WTC11 (cell line): ENCODE results near the gene TCAF1. TPM values are rescaled to one million over a fixed set of nuclear protein-coding genes. Genes with fewer than 3 reads are reported as not detected.

Experiments
- ATAC-seq: fragments of 200-7000 bp; cut with Tn5 transposase; 2 replicates; pipeline ENCODE4 v1.10.0; 2021; ENCODE audit warnings: mild to moderate bottlenecking, moderate library complexity
- CTCF ChIA-PET: fragments of 300-600 bp; sonication (Branson Sonifier 250); formaldehyde crosslinking; loops from one replicate; lab custom pipeline; 2021; ENCODE audit warnings: antibody characterized with exemption; lab: Charles Lee
- POLR2A ChIA-PET: fragments of 350-600 bp; sonication (Branson Sonifier 250); formaldehyde crosslinking; loops from one replicate; lab custom pipeline; 2021; ENCODE audit warnings: antibody characterized with exemption; lab: Charles Lee
- DNase-seq: peaks from one replicate; pipeline ENCODE4 v3.0.0; 2021; ENCODE audit warnings: low spot score
- H3K27ac Mint-ChIP-seq: 2 replicates; pipeline ENCODE4 v1.8.0; 2021; ENCODE audit warnings: mixed read lengths
- H3K27me3 Mint-ChIP-seq: 2 replicates; pipeline ENCODE4 v1.8.0; 2021; ENCODE audit warnings: low read depth, mild to moderate bottlenecking, moderate library complexity, mixed read lengths
- H3K36me3 Mint-ChIP-seq: 2 replicates; pipeline ENCODE4 v1.8.0; 2021; ENCODE audit warnings: mixed read lengths
- H3K4me1 Mint-ChIP-seq: 2 replicates; pipeline ENCODE4 v1.8.0; 2022; ENCODE audit warnings: mixed read lengths
- H3K4me3 Mint-ChIP-seq: 2 replicates; pipeline ENCODE4 v1.8.0; 2021; ENCODE audit warnings: mild to moderate bottlenecking, moderate library complexity, mixed read lengths
- H3K9me3 Mint-ChIP-seq: 2 replicates; pipeline ENCODE4 v1.8.0; 2021; ENCODE audit warnings: mixed read lengths
- CREM ChIP-seq: sonication (generic); formaldehyde crosslinking; IDR thresholded peaks from 2 replicates; pipeline ENCODE4 v1.8.1; 2022; ENCODE audit warnings: mild to moderate bottlenecking, missing genetic modification reagents, moderate library complexity
- GRHL2 ChIP-seq: fragments of 250-450 bp; sonication (Bioruptor Pico); IDR thresholded peaks from 2 replicates; pipeline ENCODE4 v1.8.0; 2022; ENCODE audit warnings: mild to moderate bottlenecking, moderate library complexity; ENCODE audit not compliant: insufficient replicate concordance, severe bottlenecking
- GTF2I ChIP-seq: fragments of 250-450 bp; sonication (Bioruptor Pico); conservative IDR thresholded peaks from 2 replicates; pipeline ENCODE4 v1.4.0; 2021; ENCODE audit warnings: mild to moderate bottlenecking
- NFE2L1 ChIP-seq: sonication (generic); formaldehyde crosslinking; IDR thresholded peaks from 2 replicates; pipeline ENCODE4 v1.8.1; 2023; ENCODE audit warnings: missing genetic modification reagents
- OVOL2 ChIP-seq: fragments of 250-450 bp; sonication (Bioruptor Pico); IDR thresholded peaks from 2 replicates; pipeline ENCODE4 v1.9.0; 2021; ENCODE audit warnings: mild to moderate bottlenecking, borderline replicate concordance
- SMAD3 ChIP-seq: sonication (generic); formaldehyde crosslinking; IDR thresholded peaks from 2 replicates; pipeline ENCODE4 v1.8.0; 2022; ENCODE audit warnings: missing genetic modification reagents, mild to moderate bottlenecking, borderline replicate concordance
- ZNF219 ChIP-seq: sonication (generic); formaldehyde crosslinking; IDR thresholded peaks from 2 replicates; pipeline ENCODE4 v1.8.0; 2023; ENCODE audit warnings: missing genetic modification reagents, mild to moderate bottlenecking, borderline replicate concordance
- ZNF232 ChIP-seq: sonication (generic); formaldehyde crosslinking; IDR thresholded peaks from 2 replicates; pipeline ENCODE4 v1.8.0; 2022; ENCODE audit warnings: mild to moderate bottlenecking, missing genetic modification reagents
- total RNA-seq: library from RNA; stranded (reverse); gene quantifications from 3 replicates; pipeline ENCODE4 v1.2.3, GENCODE V29; 2021
- TF ChIP-seq, protein P1 (sequence below): fragments of 250-450 bp; sonication (Bioruptor Pico); IDR thresholded peaks from 2 replicates; pipeline ENCODE4 v1.9.0; 2021; ENCODE audit warnings: mild to moderate bottlenecking
- TF ChIP-seq, protein P2 (sequence below): fragments of 250-450 bp; sonication (Bioruptor Pico); IDR thresholded peaks from 2 replicates; pipeline ENCODE4 v1.9.0; 2021; ENCODE audit warnings: mild to moderate bottlenecking
- TF ChIP-seq, protein P3 (sequence below): fragments of 250-450 bp; sonication (Bioruptor Pico); IDR thresholded peaks from 2 replicates; pipeline ENCODE4 v1.9.0; 2021; ENCODE audit warnings: mild to moderate bottlenecking, borderline replicate concordance
- TF ChIP-seq, protein P4 (sequence below): fragments of 250-450 bp; sonication (Bioruptor Pico); IDR thresholded peaks from 2 replicates; pipeline ENCODE4 v2.1.2; 2022; ENCODE audit warnings: mild to moderate bottlenecking, moderate library complexity
- TF ChIP-seq, protein P5 (sequence below): fragments of 250-450 bp; sonication (Bioruptor Pico); IDR thresholded peaks from 2 replicates; pipeline ENCODE4 v1.9.0; 2021; ENCODE audit warnings: moderate library complexity, mild to moderate bottlenecking, inconsistent platforms, borderline replicate concordance

Gene TCAF1
- total RNA-seq, 1 experiment from 2014 or later: 52.7 TPM

DNA sequence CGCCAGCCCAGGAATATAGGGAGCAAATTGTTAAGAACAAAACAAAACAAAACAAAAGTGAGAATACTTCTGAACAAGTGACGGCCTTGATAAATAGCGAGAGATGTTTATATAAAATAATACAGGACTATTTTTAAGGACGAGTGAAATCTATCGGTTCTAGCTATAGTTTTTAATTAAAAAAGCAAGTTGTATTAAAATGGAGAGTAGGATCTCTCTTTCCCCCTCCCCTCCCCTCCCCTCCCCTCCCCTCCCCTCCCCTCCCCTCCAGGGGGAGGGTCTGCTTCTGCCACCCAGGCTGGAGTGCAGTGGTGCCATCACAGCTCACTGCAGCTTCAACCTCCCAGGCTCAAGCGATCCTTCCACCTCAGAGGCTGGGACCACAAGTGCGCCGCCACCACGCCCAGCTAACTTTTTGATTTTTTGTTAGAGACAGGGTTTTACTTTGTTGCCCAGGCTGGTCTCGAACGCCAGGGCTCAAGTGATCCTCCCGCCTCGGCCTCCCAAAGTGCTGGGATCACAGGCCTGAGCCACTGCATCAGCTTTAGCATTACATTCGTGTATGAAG, 440 bp upstream of the TCAF1 start:
- peak; percentile 11 for ATAC-seq
- ChIA-PET POLR2A (interaction anchor here (0.7 to 3.6 kb wide), 5 partner anchors 10 to 1443 kb away, joined by 3 to 46 read pairs (median 15); no protein-coding TSS in a partner anchor), CTCF (interaction anchor here (0.7 to 5.2 kb wide), 12 partner anchors 10 to 1424 kb away, joined by 3 to 52 read pairs (median 5); no protein-coding TSS in a partner anchor)
- H3K4me3 Mint-ChIP-seq: peak overlapping the region; percentile 95
- TF ChIP-seq OVOL2 (CRISPR knock-in tag): no peak
- TF ChIP-seq, protein P1, sequence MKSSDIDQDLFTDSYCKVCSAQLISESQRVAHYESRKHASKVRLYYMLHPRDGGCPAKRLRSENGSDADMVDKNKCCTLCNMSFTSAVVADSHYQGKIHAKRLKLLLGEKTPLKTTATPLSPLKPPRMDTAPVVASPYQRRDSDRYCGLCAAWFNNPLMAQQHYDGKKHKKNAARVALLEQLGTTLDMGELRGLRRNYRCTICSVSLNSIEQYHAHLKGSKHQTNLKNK (CRISPR knock-in tag): no peak
- TF ChIP-seq, protein P2, sequence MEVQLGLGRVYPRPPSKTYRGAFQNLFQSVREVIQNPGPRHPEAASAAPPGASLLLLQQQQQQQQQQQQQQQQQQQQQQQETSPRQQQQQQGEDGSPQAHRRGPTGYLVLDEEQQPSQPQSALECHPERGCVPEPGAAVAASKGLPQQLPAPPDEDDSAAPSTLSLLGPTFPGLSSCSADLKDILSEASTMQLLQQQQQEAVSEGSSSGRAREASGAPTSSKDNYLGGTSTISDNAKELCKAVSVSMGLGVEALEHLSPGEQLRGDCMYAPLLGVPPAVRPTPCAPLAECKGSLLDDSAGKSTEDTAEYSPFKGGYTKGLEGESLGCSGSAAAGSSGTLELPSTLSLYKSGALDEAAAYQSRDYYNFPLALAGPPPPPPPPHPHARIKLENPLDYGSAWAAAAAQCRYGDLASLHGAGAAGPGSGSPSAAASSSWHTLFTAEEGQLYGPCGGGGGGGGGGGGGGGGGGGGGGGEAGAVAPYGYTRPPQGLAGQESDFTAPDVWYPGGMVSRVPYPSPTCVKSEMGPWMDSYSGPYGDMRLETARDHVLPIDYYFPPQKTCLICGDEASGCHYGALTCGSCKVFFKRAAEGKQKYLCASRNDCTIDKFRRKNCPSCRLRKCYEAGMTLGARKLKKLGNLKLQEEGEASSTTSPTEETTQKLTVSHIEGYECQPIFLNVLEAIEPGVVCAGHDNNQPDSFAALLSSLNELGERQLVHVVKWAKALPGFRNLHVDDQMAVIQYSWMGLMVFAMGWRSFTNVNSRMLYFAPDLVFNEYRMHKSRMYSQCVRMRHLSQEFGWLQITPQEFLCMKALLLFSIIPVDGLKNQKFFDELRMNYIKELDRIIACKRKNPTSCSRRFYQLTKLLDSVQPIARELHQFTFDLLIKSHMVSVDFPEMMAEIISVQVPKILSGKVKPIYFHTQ (CRISPR knock-in tag): no peak
- no peak for TF ChIP-seq NFE2L1 (CRISPR knock-in tag)
- TF ChIP-seq ZNF219: no peak
- TF ChIP-seq, protein P3, sequence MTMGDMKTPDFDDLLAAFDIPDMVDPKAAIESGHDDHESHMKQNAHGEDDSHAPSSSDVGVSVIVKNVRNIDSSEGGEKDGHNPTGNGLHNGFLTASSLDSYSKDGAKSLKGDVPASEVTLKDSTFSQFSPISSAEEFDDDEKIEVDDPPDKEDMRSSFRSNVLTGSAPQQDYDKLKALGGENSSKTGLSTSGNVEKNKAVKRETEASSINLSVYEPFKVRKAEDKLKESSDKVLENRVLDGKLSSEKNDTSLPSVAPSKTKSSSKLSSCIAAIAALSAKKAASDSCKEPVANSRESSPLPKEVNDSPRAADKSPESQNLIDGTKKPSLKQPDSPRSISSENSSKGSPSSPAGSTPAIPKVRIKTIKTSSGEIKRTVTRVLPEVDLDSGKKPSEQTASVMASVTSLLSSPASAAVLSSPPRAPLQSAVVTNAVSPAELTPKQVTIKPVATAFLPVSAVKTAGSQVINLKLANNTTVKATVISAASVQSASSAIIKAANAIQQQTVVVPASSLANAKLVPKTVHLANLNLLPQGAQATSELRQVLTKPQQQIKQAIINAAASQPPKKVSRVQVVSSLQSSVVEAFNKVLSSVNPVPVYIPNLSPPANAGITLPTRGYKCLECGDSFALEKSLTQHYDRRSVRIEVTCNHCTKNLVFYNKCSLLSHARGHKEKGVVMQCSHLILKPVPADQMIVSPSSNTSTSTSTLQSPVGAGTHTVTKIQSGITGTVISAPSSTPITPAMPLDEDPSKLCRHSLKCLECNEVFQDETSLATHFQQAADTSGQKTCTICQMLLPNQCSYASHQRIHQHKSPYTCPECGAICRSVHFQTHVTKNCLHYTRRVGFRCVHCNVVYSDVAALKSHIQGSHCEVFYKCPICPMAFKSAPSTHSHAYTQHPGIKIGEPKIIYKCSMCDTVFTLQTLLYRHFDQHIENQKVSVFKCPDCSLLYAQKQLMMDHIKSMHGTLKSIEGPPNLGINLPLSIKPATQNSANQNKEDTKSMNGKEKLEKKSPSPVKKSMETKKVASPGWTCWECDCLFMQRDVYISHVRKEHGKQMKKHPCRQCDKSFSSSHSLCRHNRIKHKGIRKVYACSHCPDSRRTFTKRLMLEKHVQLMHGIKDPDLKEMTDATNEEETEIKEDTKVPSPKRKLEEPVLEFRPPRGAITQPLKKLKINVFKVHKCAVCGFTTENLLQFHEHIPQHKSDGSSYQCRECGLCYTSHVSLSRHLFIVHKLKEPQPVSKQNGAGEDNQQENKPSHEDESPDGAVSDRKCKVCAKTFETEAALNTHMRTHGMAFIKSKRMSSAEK (CRISPR knock-in tag): no peak
- no peak for TF ChIP-seq CREM
- no peaks in the 10 kb centered on the region for H3K36me3 Mint-ChIP-seq
- H3K27me3 Mint-ChIP-seq: peaks cover 4% of the 10 kb centered on the region; the same call in 1 of the 2 replicates
- H3K9me3 Mint-ChIP-seq: peaks cover 5% of the 10 kb centered on the region; the same call in 1 of the 2 replicates
- H3K4me1 Mint-ChIP-seq: peaks cover 76% of the 10 kb centered on the region
- H3K27ac Mint-ChIP-seq: peak overlapping the region; percentile 99
- DNase-seq: peak; percentile 35

DNA sequence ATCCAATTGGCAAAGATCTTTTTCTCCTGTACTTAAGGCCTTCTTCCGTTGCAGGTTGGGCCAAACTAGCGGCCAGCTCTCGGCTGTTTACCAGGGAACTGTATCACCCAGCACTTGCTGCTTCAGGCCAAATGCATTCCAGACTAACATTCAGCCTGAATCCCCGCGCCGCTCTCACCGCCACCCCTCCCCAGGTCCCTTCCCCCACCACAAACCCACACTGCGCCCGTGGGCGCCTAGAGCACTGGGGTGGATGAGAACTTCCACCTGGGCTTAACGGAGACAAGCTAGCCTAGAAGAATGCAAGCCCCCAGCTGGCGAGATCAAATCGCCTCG, 676 bp downstream of the TCAF1 start:
- POLR2A ChIA-PET: interaction anchor here (1.4 to 3.6 kb wide), 5 partner anchors 9 to 226 kb away, joined by 3 to 46 read pairs (median 15); no protein-coding TSS in a partner anchor
- TF ChIP-seq ZNF232 (CRISPR knock-in tag) (no peak), GTF2I (no peak), SMAD3 (no peak), GRHL2 (CRISPR knock-in tag) (no peak)
- TF ChIP-seq, protein P4, sequence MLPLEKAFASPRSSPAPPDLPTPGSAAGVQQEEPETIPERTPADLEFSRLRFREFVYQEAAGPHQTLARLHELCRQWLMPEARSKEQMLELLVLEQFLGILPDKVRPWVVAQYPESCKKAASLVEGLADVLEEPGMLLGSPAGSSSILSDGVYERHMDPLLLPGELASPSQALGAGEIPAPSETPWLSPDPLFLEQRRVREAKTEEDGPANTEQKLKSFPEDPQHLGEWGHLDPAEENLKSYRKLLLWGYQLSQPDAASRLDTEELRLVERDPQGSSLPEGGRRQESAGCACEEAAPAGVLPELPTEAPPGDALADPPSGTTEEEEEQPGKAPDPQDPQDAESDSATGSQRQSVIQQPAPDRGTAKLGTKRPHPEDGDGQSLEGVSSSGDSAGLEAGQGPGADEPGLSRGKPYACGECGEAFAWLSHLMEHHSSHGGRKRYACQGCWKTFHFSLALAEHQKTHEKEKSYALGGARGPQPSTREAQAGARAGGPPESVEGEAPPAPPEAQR (CRISPR knock-in tag): no peak
- TF ChIP-seq, protein P5, sequence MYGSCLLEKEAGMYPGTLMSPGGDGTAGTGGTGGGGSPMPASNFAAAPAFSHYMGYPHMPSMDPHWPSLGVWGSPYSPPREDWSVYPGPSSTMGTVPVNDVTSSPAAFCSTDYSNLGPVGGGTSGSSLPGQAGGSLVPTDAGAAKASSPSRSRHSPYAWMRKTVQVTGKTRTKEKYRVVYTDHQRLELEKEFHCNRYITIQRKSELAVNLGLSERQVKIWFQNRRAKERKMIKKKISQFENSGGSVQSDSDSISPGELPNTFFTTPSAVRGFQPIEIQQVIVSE (CRISPR knock-in tag): no peak
- Mint-ChIP-seq H3K4me3 (peak overlapping the region; percentile 95), H3K27me3 (peaks cover 4% of the 10 kb centered on the region; the same call in 1 of the 2 replicates), H3K36me3 (no peaks in the 10 kb centered on the region), H3K27ac (peak overlapping the region; percentile 97), H3K9me3 (peaks cover 5% of the 10 kb centered on the region; the same call in 1 of the 2 replicates), H3K4me1 (peaks cover 67% of the 10 kb centered on the region)
- peak; percentile 3 for ATAC-seq
- CTCF ChIA-PET: interaction anchor here (0.6 to 5.2 kb wide), 13 partner anchors 9 to 510 kb away, joined by 3 to 52 read pairs (median 4); no protein-coding TSS in a partner anchor
- no peak for DNase-seq
